Stomach smooth muscle (tissue), 2 donors: Measurements from ENCODE around the gene TTC34.
"Not testable (repeated sequence)": the region's sequence is repeated elsewhere in the genome, so short reads cannot be mapped to it uniquely, and the experiment has no call there.

Source experiments
- H3K27ac ChIP-seq: one replicate; pipeline ENCODE4 v1.7.0; 2013; ENCODE audit warnings: mild to moderate bottlenecking, low read length, inconsistent platforms
- H3K27me3 ChIP-seq, 2 donors: one replicate each; pipeline ENCODE4 v1.7.0; 2013; ENCODE audit warnings: low read length in 2 of 2; ENCODE audit not compliant: insufficient read depth in 2 of 2, control insufficient read depth in 1 of 2
- H3K36me3 ChIP-seq, 2 donors: one replicate each; pipeline ENCODE4 v1.7.0; 2013; ENCODE audit warnings: low read length in 2 of 2; ENCODE audit not compliant: control insufficient read depth in 2 of 2, insufficient read depth in 2 of 2
- H3K4me1 ChIP-seq: one replicate; pipeline ENCODE4 v1.7.0; 2013; ENCODE audit warnings: low read length; ENCODE audit not compliant: control insufficient read depth, insufficient read depth
- H3K4me3 ChIP-seq, 2 donors: one replicate each; pipeline ENCODE4 v1.7.0; 2013; ENCODE audit warnings: low read length in 2 of 2
- H3K9ac ChIP-seq, 2 donors: one replicate each; pipeline ENCODE4 v1.7.0; 2013; ENCODE audit warnings: low read length in 2 of 2, mild to moderate bottlenecking in 1 of 2
- H3K9me3 ChIP-seq, 2 donors: one replicate each; pipeline ENCODE4 v1.7.0; 2013; ENCODE audit warnings: low read length in 2 of 2; ENCODE audit not compliant: control insufficient read depth in 2 of 2
- donor health status: healthy.
- donor health status: Pancreatic carcinoma.

The TTC34 gene

GRCh38 chr1:2803931-2804627, 2.6 kb upstream of the TTC34 start:
- H3K9me3 ChIP-seq: no peaks in the 10 kb centered on the region
- H3K27me3 ChIP-seq: peaks cover 31 to 32% of the 10 kb centered on the region in 2 donors
- H3K4me3 ChIP-seq: no peak overlapping the region
- H3K9ac ChIP-seq: no peak overlapping the region
- no peak overlapping the region for H3K27ac ChIP-seq
- no peaks in the 10 kb centered on the region for H3K36me3 ChIP-seq
- H3K4me1 ChIP-seq: no peaks in the 10 kb centered on the region

GRCh38 chr1:2803086-2803930, 1.8 kb upstream of the TTC34 start:
- H3K36me3 ChIP-seq: no peaks in the 10 kb centered on the region
- H3K4me1 ChIP-seq: no peaks in the 10 kb centered on the region
- H3K9ac ChIP-seq: no peak overlapping the region
- no peaks in the 10 kb centered on the region for H3K9me3 ChIP-seq
- no peak overlapping the region for H3K4me3 ChIP-seq
- H3K27me3 ChIP-seq: peaks cover 25 to 31% of the 10 kb centered on the region in 2 donors
- H3K27ac ChIP-seq: no peak overlapping the region

GRCh38 chr1:2802421-2802961, 998 bp upstream of the TTC34 start:
- Histone ChIP-seq H3K9me3 (no peaks in the 10 kb centered on the region), H3K4me3 (no peak overlapping the region), H3K27ac (no peak overlapping the region), H3K27me3 (peaks cover 20 to 29% of the 10 kb centered on the region in 2 donors), H3K4me1 (no peaks in the 10 kb centered on the region), H3K9ac (no peak overlapping the region), H3K36me3 (no peaks in the 10 kb centered on the region)

GRCh38 chr1:2801046-2801445, 447 bp downstream of the TTC34 start:
- H3K9ac ChIP-seq: no peak overlapping the region
- H3K4me1 ChIP-seq: no peaks in the 10 kb centered on the region
- H3K9me3 ChIP-seq: no peaks in the 10 kb centered on the region
- peaks cover 12 to 19% of the 10 kb centered on the region in 2 donors for H3K27me3 ChIP-seq
- no peak overlapping the region for H3K4me3 ChIP-seq
- no peaks in the 10 kb centered on the region for H3K36me3 ChIP-seq
- H3K27ac ChIP-seq: no peak overlapping the region

- Histone ChIP-seq H3K4me3 (no peak overlapping the region), H3K9ac (no peak overlapping the region), H3K27ac (no peak overlapping the region), H3K27me3 (peaks cover 10 to 19% of the 10 kb centered on the region in 2 donors), H3K36me3 (no peaks in the 10 kb centered on the region), H3K4me1 (no peaks in the 10 kb centered on the region), H3K9me3 (peaks cover 0 to under 1% of the 10 kb centered on the region in 2 donors)
Observed at GRCh38 chr1:2800664-2801045, 838 bp downstream of the TTC34 start.

- Histone ChIP-seq H3K9ac (no peak overlapping the region), H3K4me3 (no peak overlapping the region), H3K36me3 (no peaks in the 10 kb centered on the region), H3K27me3 (peaks cover 10 to 19% of the 10 kb centered on the region in 2 donors), H3K9me3 (peaks cover 0 to 4% of the 10 kb centered on the region in 2 donors), H3K27ac (no peak overlapping the region), H3K4me1 (no peaks in the 10 kb centered on the region)
Observed at GRCh38 chr1:2799811-2800663, 1.5 kb downstream of the TTC34 start.

- H3K36me3 ChIP-seq, H3K9me3 ChIP-seq, H3K27ac ChIP-seq, H3K9ac ChIP-seq, H3K4me1 ChIP-seq, H3K4me3 ChIP-seq: not testable (repeated sequence)
- H3K27me3 ChIP-seq: peaks cover 7 to 11% of the 10 kb centered on the region in 2 donors
Observed at GRCh38 chr1:2798958-2799357, 2.5 kb downstream of the TTC34 start.

GRCh38 chr1:2797741-2798016, 3.8 kb downstream of the TTC34 start:
- Histone ChIP-seq H3K36me3 (no peaks in the 10 kb centered on the region), H3K9me3 (peaks cover 9 to 14% of the 10 kb centered on the region in 2 donors), H3K9ac (no peak overlapping the region), H3K4me3 (no peak overlapping the region), H3K4me1 (no peaks in the 10 kb centered on the region), H3K27me3 (peaks cover 7 to 8% of the 10 kb centered on the region in 2 donors), H3K27ac (no peak overlapping the region)

GRCh38 chr1:2796890-2797740, 4.4 kb downstream of the TTC34 start:
- H3K27ac ChIP-seq: no peak overlapping the region
- H3K9me3 ChIP-seq: peaks cover 14 to 19% of the 10 kb centered on the region in 2 donors
- H3K4me1 ChIP-seq: no peaks in the 10 kb centered on the region
- H3K27me3 ChIP-seq: peaks cover 7 to 8% of the 10 kb centered on the region in 2 donors
- no peak overlapping the region for H3K9ac ChIP-seq
- no peaks in the 10 kb centered on the region for H3K36me3 ChIP-seq
- no peak overlapping the region for H3K4me3 ChIP-seq

- no peak overlapping the region for H3K4me3 ChIP-seq
- no peaks in the 10 kb centered on the region for H3K36me3 ChIP-seq
- H3K4me1 ChIP-seq: no peaks in the 10 kb centered on the region
- H3K9me3 ChIP-seq: peaks cover 22% of the 10 kb centered on the region in 2 donors
- H3K27ac ChIP-seq: no peak overlapping the region
- H3K27me3 ChIP-seq: peaks cover 4 to 6% of the 10 kb centered on the region in 2 donors
- no peak overlapping the region for H3K9ac ChIP-seq
Observed at GRCh38 chr1:2795926-2796325, 5.6 kb downstream of the TTC34 start.
